GM10248 (cell line): Measurements from ENCODE around the gene ATF5.

Source experiments
- CTCF ChIA-PET: fragments of 300-600 bp; sonication (Branson Sonifier 250); formaldehyde crosslinking; extraction: SDS; loops from one replicate; lab custom pipeline; 2021; ENCODE audit warnings: antibody characterized with exemption; lab: Yijun Ruan, JAX
- POLR2A ChIA-PET: fragments of 350-650 bp; sonication (Branson Sonifier 250); formaldehyde crosslinking; extraction: SDS; loops from one replicate; lab custom pipeline; 2020; ENCODE audit warnings: antibody characterized with exemption; lab: Yijun Ruan, JAX
- DNase-seq: peaks from one replicate; pipeline ENCODE4 v3.0.0; 2012; ENCODE audit errors: extremely low spot score
- TF ChIP-seq, protein P1 (sequence below): IDR thresholded peaks from 2 replicates; pipeline ENCODE4 v1.5.1; 2012; ENCODE audit warnings: mild to moderate bottlenecking, low read depth; ENCODE audit errors: extremely low read depth, missing control alignments, control extremely low read depth

ATF5 gene

GRCh38 chr19:49888510-49888824 is 40.5 kb upstream of the ATF5 start:
- TF ChIP-seq, protein P1, sequence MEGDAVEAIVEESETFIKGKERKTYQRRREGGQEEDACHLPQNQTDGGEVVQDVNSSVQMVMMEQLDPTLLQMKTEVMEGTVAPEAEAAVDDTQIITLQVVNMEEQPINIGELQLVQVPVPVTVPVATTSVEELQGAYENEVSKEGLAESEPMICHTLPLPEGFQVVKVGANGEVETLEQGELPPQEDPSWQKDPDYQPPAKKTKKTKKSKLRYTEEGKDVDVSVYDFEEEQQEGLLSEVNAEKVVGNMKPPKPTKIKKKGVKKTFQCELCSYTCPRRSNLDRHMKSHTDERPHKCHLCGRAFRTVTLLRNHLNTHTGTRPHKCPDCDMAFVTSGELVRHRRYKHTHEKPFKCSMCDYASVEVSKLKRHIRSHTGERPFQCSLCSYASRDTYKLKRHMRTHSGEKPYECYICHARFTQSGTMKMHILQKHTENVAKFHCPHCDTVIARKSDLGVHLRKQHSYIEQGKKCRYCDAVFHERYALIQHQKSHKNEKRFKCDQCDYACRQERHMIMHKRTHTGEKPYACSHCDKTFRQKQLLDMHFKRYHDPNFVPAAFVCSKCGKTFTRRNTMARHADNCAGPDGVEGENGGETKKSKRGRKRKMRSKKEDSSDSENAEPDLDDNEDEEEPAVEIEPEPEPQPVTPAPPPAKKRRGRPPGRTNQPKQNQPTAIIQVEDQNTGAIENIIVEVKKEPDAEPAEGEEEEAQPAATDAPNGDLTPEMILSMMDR = no peak
- ChIA-PET POLR2A (interaction anchor here (0.6 to 1.0 kb wide), 4 partner anchors 11 to 32 kb away, joined by 3 to 4 read pairs (median 3); partner anchors contain the start of gene AKT1S1), CTCF (interaction anchor here (1.2 kb wide), 1 partner anchor 9 kb away, joined by 3 read pairs; the partner anchor contains the start of gene IL4I1)
- no peak for DNase-seq

DNA sequence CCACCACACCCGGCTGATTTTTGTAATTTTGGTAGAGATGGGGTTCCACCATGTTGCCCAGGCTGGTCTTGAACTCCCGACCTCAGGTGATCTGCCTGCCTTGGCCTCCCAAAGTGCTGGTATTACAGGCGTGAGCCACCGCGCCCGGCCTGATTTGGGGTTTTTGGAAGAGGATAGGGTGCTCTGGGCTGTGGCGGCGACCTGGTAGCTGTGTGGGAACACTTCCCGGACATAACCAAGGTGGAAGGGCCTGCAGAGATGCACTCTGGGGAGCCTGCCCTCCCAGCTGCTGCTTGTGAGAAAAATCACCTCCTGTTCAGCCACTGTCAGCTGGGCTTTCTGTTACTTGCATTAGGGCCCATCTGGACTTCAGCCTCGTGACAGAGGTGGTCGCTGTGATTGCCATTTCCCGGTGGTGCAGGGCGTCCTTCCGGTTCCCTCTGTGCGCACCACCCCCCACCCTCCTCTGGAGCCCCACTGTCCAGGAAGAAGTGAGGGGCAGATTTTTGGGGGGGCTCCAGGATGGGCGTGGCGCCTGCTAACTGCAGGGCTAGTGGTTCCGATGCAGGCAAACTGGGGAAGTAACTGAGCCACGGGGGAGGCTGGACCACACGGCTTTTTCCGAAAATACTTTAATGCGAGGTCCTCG is 39.8 kb upstream of the ATF5 start:
- TF ChIP-seq, protein P1 = no peak
- POLR2A ChIA-PET = interaction anchor here (1.0 kb wide), 1 partner anchor 12 kb away, joined by 3 read pairs; the partner anchor contains the start of gene AKT1S1
- DNase-seq = no peak
- CTCF ChIA-PET = interaction anchor here (1.6 to 2.0 kb wide), 2 partner anchors 13 to 18 kb away, joined by 4 to 7 read pairs; no protein-coding TSS in a partner anchor

- POLR2A ChIA-PET = interaction anchor here (1.0 to 1.2 kb wide), 3 partner anchors 13 to 40 kb away, joined by 4 to 9 read pairs (median 8); partner anchors contain the start of genes AKT1S1, ATF5, NUP62 and TBC1D17
- CTCF ChIA-PET = interaction anchor here (0.9 to 2.0 kb wide), 8 partner anchors 10 to 38 kb away, joined by 3 to 10 read pairs (median 4); partner anchors contain the start of genes AKT1S1 and TBC1D17
- TF ChIP-seq, protein P1 = peak; percentile 79
- peak; percentile 60 for DNase-seq
Observed at GRCh38 chr19:49889687-49890348, 39.2 kb upstream of the ATF5 start.

DNA sequence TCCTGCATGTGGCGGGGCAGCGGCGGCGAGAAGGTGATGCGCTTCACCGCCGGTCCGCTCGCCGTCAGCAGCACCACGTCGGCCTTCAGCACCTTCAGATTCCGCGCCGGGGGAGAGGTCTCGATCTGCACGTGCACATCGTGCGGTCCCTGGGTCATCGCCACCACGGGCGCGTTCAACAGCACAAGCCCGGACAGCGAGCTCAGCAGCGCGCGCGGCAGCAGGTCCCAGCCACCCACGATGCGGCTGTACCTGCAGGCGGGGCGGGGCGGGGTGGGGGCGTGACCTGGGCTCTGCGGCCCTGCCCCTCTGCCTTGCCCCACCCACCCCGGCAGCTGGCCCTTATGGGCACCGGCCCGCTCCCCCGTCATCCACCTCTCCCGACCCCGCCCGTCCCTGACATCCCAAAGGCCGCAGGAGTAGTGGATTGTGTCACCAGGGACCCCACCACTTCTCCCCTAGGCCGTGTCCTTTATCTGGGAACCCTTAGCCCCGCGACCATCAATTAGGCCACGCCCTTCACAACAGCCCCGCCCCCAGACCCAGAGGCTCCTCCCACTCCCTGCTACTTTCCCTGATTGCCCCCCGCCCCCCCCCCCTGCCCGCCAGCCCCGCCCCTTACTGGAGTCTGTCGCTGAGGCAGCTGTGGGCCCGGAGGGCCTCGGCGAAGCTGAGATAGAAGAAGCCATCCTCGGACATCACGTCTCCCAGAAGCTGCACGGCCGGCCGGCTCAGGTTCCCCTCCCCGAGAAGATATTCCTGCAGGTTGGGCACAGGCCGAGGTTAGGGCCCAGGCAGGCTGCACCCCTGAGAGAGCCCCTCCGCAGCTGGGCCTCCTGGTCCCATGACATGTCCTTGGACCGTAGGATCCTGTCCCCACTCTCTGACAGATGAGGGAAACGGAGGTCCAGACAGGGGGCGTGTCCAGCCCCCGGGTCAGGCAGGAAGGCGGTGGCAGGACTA is 38.4 kb upstream of the ATF5 start:
- TF ChIP-seq, protein P1 = no peak
- CTCF ChIA-PET = interaction anchor here (0.8 to 2.0 kb wide), 11 partner anchors 9 to 40 kb away, joined by 3 to 10 read pairs (median 4); partner anchors contain the start of genes AKT1S1, PTOV1 and TBC1D17
- POLR2A ChIA-PET = interaction anchor here (0.6 to 1.9 kb wide), 6 partner anchors 14 to 75 kb away, joined by 3 to 9 read pairs (median 6); partner anchors contain the start of genes AKT1S1, ATF5, NUP62 and TBC1D17
- peak; percentile 84 for DNase-seq

GRCh38 chr19:49891393-49891792 is 37.6 kb upstream of the ATF5 start:
- CTCF ChIA-PET = interaction anchor here (0.9 to 2.0 kb wide), 4 partner anchors 14 to 37 kb away, joined by 3 to 7 read pairs (median 4); no protein-coding TSS in a partner anchor
- no peak for DNase-seq
- TF ChIP-seq, protein P1 = no peak
- POLR2A ChIA-PET = interaction anchor here (0.6 to 1.9 kb wide), 5 partner anchors 20 to 955 kb away, joined by 3 to 8 read pairs (median 4); partner anchors contain the start of gene NUP62

DNA sequence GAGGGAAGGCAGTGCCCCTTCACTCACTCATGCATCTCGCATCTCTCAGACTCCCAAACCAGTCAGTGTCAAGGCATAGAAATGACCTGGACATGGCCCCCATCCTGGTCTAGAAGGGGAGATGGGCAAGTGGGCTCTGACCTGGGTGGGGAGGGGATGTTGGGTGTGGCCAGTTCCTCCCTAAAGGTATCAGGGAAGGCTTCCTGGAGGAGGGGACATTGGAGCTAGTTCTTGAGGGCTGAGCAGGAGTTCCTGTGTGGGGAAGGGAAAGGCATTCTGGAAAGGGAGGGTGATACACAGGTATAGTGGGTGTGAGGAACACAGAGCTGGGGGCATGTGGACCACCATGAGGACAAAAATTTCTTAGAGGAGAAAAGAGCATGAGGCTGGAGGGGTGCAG is 36.3 kb upstream of the ATF5 start:
- ChIA-PET CTCF (interaction anchor here (3.1 kb wide), 1 partner anchor 20 kb away, joined by 15 read pairs; no protein-coding TSS in a partner anchor), POLR2A (interaction anchor here (1.5 kb wide), 1 partner anchor 19 kb away, joined by 3 read pairs; no protein-coding TSS in a partner anchor)
- TF ChIP-seq, protein P1 = no peak
- DNase-seq = no peak
